ENCODE measurements around the gene UMODL1. TPM values are rescaled to one million over a fixed set of nuclear protein-coding genes. Genes with fewer than 3 reads are reported as not detected.

The UMODL1 gene
- polyA plus RNA-seq, 3 donors = not detected

DNA sequence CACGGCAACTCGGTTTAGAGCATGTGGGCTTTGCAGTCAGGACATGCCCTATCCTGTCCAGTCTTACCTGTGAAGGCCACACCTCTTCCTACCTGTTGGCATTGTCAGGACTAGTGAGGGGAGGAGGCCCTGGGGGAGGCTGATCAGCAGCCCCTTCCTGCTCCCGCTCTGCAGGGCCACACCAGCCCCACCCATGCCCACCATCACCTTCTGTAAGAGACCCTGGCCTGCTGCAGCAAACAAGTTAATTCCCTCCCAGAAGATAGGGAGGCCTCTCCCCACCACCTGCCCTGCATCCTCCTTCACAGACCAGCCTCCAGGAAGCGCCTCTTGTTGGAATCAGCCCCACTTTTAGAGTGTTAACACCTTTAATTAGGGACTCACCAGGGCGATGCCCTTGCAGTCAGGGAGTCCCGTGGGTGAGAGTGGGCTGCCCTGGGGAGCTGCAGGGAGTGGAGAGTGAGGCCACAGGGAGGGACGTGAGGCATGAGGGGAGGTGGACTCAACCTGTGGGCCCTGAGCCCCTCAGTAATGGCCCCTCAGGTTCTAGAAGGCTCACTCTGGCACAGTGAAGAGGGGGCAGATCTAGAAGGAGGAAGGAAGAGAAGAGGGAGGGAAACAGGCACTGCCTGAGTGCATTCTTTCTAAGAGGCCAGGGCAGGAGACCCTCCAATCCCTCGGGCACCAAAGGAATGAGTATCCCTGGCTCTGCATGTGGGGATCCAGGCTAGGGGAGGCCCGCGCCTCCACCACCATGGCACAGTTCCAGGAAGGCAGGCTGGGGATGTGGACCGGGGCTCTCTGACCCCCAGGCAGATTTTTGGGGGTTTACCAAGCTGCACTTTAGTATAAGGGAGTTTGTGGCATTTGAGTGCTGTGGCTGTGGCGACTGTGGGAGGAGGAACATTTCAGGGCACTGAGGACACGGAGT, 8.2 kb downstream of the UMODL1 start:
- H3K4me1 ChIP-seq (ENCODE audit: control insufficient read depth in 1 of 2, insufficient read depth in 2 of 2, low read length in 2 of 2) = peaks cover 27 to 32% of the 10 kb centered on the region in 2 donors
- Mint-ChIP-seq H3K27me3 (ENCODE audit: low read depth in 3 of 3) (peaks cover 1 to 5% (median 4%) of the 10 kb centered on the region in 3 donors), H3K27ac (peak overlapping the region; percentile 22 to 98 (median 86)), H3K36me3 (peaks cover 0 to 2% of the 10 kb centered on the region in 2 donors), H3K4me3 (no peak overlapping the region), H3K9me3 (no peaks in the 10 kb centered on the region), H3K4me1 (peaks cover 30% of the 10 kb centered on the region)
- H3K27me3 ChIP-seq (ENCODE audit: control insufficient read depth in 2 of 2, insufficient read depth in 2 of 2, low read length in 2 of 2) = no peaks in the 10 kb centered on the region
- WGBS (ENCODE audit: insufficient coverage) = 71% methylated on average over 8 of the region's 13 CpGs
- H2AFZ ChIP-seq (ENCODE audit: insufficient read depth, low read depth, low read length, poor library complexity, severe bottlenecking) = peak overlapping the region; percentile 13
- H4K20me1 ChIP-seq (ENCODE audit: insufficient read depth, low read length) = no peaks in the 10 kb centered on the region
- H3K27ac ChIP-seq (ENCODE audit: low read depth in 1 of 2, low read length in 2 of 2) = peak overlapping the region in 1 of 2 donors; percentile 86
- H3K4me2 ChIP-seq (replicated peaks; ENCODE audit: extremely low read depth, low read length, poor library complexity, severe bottlenecking) = no peak overlapping the region
- TF ChIP-seq, protein P1, sequence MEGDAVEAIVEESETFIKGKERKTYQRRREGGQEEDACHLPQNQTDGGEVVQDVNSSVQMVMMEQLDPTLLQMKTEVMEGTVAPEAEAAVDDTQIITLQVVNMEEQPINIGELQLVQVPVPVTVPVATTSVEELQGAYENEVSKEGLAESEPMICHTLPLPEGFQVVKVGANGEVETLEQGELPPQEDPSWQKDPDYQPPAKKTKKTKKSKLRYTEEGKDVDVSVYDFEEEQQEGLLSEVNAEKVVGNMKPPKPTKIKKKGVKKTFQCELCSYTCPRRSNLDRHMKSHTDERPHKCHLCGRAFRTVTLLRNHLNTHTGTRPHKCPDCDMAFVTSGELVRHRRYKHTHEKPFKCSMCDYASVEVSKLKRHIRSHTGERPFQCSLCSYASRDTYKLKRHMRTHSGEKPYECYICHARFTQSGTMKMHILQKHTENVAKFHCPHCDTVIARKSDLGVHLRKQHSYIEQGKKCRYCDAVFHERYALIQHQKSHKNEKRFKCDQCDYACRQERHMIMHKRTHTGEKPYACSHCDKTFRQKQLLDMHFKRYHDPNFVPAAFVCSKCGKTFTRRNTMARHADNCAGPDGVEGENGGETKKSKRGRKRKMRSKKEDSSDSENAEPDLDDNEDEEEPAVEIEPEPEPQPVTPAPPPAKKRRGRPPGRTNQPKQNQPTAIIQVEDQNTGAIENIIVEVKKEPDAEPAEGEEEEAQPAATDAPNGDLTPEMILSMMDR (IDR thresholded peaks at IDR 0.05) = no peak
- H3K4me3 ChIP-seq (replicated peaks in 1 of 3; ENCODE audit: low read depth in 2 of 3, low read length in 3 of 3) = no peak overlapping the region
- H3K9ac ChIP-seq (ENCODE audit: insufficient read depth, low read length, poor library complexity, severe bottlenecking) = no peak overlapping the region
- no peaks in the 10 kb centered on the region for H3K36me3 ChIP-seq (replicated peaks in 1 of 2; ENCODE audit: control insufficient read depth in 1 of 2, insufficient read depth in 2 of 2, low read length in 2 of 2)
- H3K9me3 ChIP-seq (replicated peaks in 1 of 2; ENCODE audit: control insufficient read depth in 1 of 2, insufficient read depth in 1 of 2, low read length in 2 of 2) = no peaks in the 10 kb centered on the region
- no peak for DNase-seq
- intact Hi-C loops (cut with micrococcal nuclease) = no loop called here
- no peaks in the 10 kb centered on the region for H3K79me2 ChIP-seq (ENCODE audit: insufficient read depth, low read length)

DNA sequence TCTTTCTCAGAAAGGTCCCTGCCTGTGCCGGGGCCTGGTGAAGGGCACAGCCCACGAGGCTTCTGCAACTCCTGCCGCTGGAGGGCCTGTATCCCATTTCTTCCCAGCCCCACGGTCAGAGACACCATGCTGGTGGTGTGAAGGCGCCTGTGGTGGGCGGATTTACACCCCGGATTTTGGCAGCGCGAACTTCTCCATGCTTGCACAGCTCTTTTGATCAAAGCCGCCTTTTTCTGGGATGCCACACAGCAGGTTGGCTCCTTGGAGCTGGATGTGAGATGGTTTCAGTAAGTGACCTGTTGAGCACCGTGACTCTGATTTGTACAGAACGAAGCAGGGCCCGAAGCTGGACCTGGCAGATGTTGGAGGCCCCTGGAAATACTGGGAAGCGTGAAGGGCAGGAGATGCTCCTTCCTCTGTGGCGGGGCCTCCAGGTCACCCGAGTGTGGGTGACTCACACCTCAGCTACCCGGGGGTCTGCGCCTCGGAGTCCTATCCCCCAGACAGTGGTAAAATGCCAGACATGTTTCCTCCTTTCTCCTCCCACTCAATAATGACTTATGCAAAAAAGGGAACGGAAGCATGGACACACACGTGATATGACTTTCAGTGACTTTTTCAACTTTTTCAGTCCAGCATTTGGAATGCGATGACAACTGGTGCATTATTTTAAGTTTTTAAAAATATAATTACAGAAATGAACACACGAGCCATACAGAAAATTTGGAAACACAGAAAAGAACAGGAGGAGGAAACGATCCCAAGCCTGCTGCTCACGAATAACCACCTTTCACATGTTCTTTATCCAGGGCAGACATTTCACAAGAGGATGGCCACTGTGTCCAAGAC, 9.0 kb downstream of the UMODL1 start:
- Histone ChIP-seq H3K9me3 (replicated peaks in 1 of 2; ENCODE audit: control insufficient read depth in 1 of 2, insufficient read depth in 1 of 2, low read length in 2 of 2) (no peaks in the 10 kb centered on the region), H3K9ac (ENCODE audit: insufficient read depth, low read length, poor library complexity, severe bottlenecking) (peak overlapping the region; percentile 20), H2AFZ (ENCODE audit: insufficient read depth, low read depth, low read length, poor library complexity, severe bottlenecking) (peak overlapping the region; percentile 13), H3K36me3 (replicated peaks in 1 of 2; ENCODE audit: control insufficient read depth in 1 of 2, insufficient read depth in 2 of 2, low read length in 2 of 2) (no peaks in the 10 kb centered on the region), H3K4me3 (replicated peaks in 1 of 3; ENCODE audit: low read depth in 2 of 3, low read length in 3 of 3) (no peak overlapping the region), H4K20me1 (ENCODE audit: insufficient read depth, low read length) (no peaks in the 10 kb centered on the region), H3K4me2 (replicated peaks; ENCODE audit: extremely low read depth, low read length, poor library complexity, severe bottlenecking) (no peak overlapping the region), H3K4me1 (ENCODE audit: control insufficient read depth in 1 of 2, insufficient read depth in 2 of 2, low read length in 2 of 2) (peaks cover 27 to 32% of the 10 kb centered on the region in 2 donors), H3K79me2 (ENCODE audit: insufficient read depth, low read length) (no peaks in the 10 kb centered on the region), H3K27ac (ENCODE audit: low read depth in 1 of 2, low read length in 2 of 2) (peak overlapping the region; percentile 69 to 86), H3K27me3 (ENCODE audit: control insufficient read depth in 2 of 2, insufficient read depth in 2 of 2, low read length in 2 of 2) (no peaks in the 10 kb centered on the region)
- peaks cover 1 to 5% (median 2%) of the 10 kb centered on the region in 3 donors for H3K27me3 Mint-ChIP-seq (ENCODE audit: low read depth in 3 of 3)
- H3K36me3 Mint-ChIP-seq = peaks cover 0 to 2% of the 10 kb centered on the region in 2 donors
- peak overlapping the region; percentile 24 to 71 for H3K4me3 Mint-ChIP-seq
- peaks cover 30% of the 10 kb centered on the region for H3K4me1 Mint-ChIP-seq
- DNase-seq = peak; percentile 66 to 82 (median 79)
- intact Hi-C loops (cut with micrococcal nuclease) = loop anchor here in 1 of 2 donors (1.0 kb wide), 2 partner anchors 17 to 18 kb away; no protein-coding TSS in a partner anchor
- WGBS (ENCODE audit: insufficient coverage) = 65% methylated on average over 22 of the region's 25 CpGs
- no peaks in the 10 kb centered on the region for H3K9me3 Mint-ChIP-seq
- TF ChIP-seq, protein P1 (IDR thresholded peaks at IDR 0.05) = no peak
- peak overlapping the region; percentile 79 to 98 (median 94) for H3K27ac Mint-ChIP-seq
